ENCODE measurements around the gene ZNF165.

GRCh38 chr6:28136585-28137504, 56.5 kb downstream of the ZNF165 start:
- TF ChIP-seq, protein P1, sequence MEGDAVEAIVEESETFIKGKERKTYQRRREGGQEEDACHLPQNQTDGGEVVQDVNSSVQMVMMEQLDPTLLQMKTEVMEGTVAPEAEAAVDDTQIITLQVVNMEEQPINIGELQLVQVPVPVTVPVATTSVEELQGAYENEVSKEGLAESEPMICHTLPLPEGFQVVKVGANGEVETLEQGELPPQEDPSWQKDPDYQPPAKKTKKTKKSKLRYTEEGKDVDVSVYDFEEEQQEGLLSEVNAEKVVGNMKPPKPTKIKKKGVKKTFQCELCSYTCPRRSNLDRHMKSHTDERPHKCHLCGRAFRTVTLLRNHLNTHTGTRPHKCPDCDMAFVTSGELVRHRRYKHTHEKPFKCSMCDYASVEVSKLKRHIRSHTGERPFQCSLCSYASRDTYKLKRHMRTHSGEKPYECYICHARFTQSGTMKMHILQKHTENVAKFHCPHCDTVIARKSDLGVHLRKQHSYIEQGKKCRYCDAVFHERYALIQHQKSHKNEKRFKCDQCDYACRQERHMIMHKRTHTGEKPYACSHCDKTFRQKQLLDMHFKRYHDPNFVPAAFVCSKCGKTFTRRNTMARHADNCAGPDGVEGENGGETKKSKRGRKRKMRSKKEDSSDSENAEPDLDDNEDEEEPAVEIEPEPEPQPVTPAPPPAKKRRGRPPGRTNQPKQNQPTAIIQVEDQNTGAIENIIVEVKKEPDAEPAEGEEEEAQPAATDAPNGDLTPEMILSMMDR (IDR thresholded peaks at IDR 0.05; ENCODE audit: insufficient read depth, low read length, poor library complexity, severe bottlenecking) = no peak
- TF ChIP-seq EZH2phosphoT487 (conservative IDR thresholded peaks at IDR 0.05; ENCODE audit: low read length) = no peak

Measured in SU-DHL-6 (cell line).